K562 (cell line): ENCODE measurements around the gene MAST3. TPM values are rescaled to one million over a fixed set of nuclear protein-coding genes. Genes with fewer than 3 reads are reported as not detected.
A peak's percentile ranks its signal among the peaks of the same experiment; 100 is the strongest.

Source experiments
- ARID2 ChIP-seq: fragments of 450-650 bp; IDR thresholded peaks from 2 replicates; pipeline ENCODE4 v1.6.1; 2017; ENCODE audit warnings: antibody characterized with exemption, mild to moderate bottlenecking
- BRCA1 ChIP-seq, 2 experiments: fragments of 450-650 bp in 1 of 2; sonication (generic) in 1 of 2; formaldehyde crosslinking in 1 of 2; IDR thresholded peaks; 2 replicates each; pipeline versions ENCODE4 v1.5.0 to v1.6.1; 2017 to 2020; ENCODE audit warnings: mild to moderate bottlenecking in 1 of 2, missing genetic modification reagents in 1 of 2
- CBFB ChIP-seq: sonication (generic); formaldehyde crosslinking; IDR thresholded peaks from 2 replicates; pipeline ENCODE4 v1.4.0; 2020; ENCODE audit warnings: mild to moderate bottlenecking, missing genetic modification reagents
- ESRRA ChIP-seq: fragments of 450-650 bp; IDR thresholded peaks from 2 replicates; pipeline ENCODE4 v1.6.1; 2014; ENCODE audit warnings: low read depth, mild to moderate bottlenecking, moderate library complexity, borderline replicate concordance
- FOSL1 ChIP-seq: fragments of 200-800 bp; sonication (Bioruptor generic); conservative IDR thresholded peaks from 2 replicates; pipeline ENCODE4 v1.6.1; 2016; ENCODE audit warnings: missing genetic modification characterization, missing compliant biosample characterization
- GABPB1 ChIP-seq: sonication (generic); formaldehyde crosslinking; IDR thresholded peaks from 2 replicates; pipeline ENCODE4 v1.8.0; 2022; ENCODE audit warnings: mild to moderate bottlenecking, missing genetic modification reagents
- HDAC2 ChIP-seq: fragments of 450-650 bp; IDR thresholded peaks from 2 replicates; pipeline ENCODE4 v1.6.1; 2016; ENCODE audit warnings: mild to moderate bottlenecking
- KDM2B ChIP-seq: fragments of 250-450 bp; sonication (Bioruptor Pico); IDR thresholded peaks from 2 replicates; pipeline ENCODE4 v1.8.0; 2021; ENCODE audit warnings: mild to moderate bottlenecking, moderate library complexity
- KLF13 ChIP-seq: fragments of 450-650 bp; IDR thresholded peaks from 2 replicates; pipeline ENCODE4 v1.6.1; 2016; ENCODE audit warnings: missing genetic modification characterization, low read depth, mild to moderate bottlenecking, missing compliant biosample characterization, moderate library complexity, borderline replicate concordance
- NEUROD1 ChIP-seq: fragments of 150-350 bp; IDR thresholded peaks from 2 replicates; pipeline ENCODE4 v1.6.1; 2014; ENCODE audit warnings: borderline replicate concordance, low read length, low read depth; ENCODE audit not compliant: partially characterized antibody
- NONO ChIP-seq, 2 experiments: fragments of 200-400 bp in 1 of 2; fragments of 450-650 bp in 1 of 2; formaldehyde crosslinking in 1 of 2; IDR thresholded peaks; 2 replicates each; pipeline ENCODE4 v1.6.1; 2017; ENCODE audit warnings: low read depth in 2 of 2, mild to moderate bottlenecking in 2 of 2, moderate library complexity in 2 of 2, low read length in 1 of 2
- PRPF4 ChIP-seq: fragments of 200-400 bp; formaldehyde crosslinking; IDR thresholded peaks from one replicate; pipeline ENCODE4 v1.6.1; 2017; ENCODE audit warnings: low read length, low read depth, mild to moderate bottlenecking; ENCODE audit not compliant: insufficient read depth, poor library complexity, severe bottlenecking
- SMAD2 ChIP-seq: fragments of 150-350 bp; IDR thresholded peaks from 2 replicates; pipeline ENCODE4 v1.6.1; 2014; ENCODE audit warnings: low read depth, mild to moderate bottlenecking, low read length
- ZNF830 ChIP-seq: fragments of 250-450 bp; sonication (Bioruptor Pico); IDR thresholded peaks from 2 replicates; pipeline ENCODE4 v1.5.0; 2021; ENCODE audit warnings: mild to moderate bottlenecking
- polyA plus RNA-seq, 8 experiments: library from polyadenylated mRNA; depleted of rRNA in 4 of 8; stranded (reverse) in 5 of 8; unstranded in 3 of 8; fragments of >200 nt; fragmentation: Nextera tagmentation in 2 of 8; fragmentation: Illumina TruSeq in 1 of 8; extraction: Ambion mirVana in 2 of 8; extraction: Trizol in 1 of 8; gene quantifications; 2 replicates each; pipeline versions ENCODE4 v1.2.1 to v1.2.3, GENCODE V29; 2011 to 2014; ENCODE audit warnings: inconsistent platforms in 1 of 8, missing spikeins in 1 of 8
- total RNA-seq, 7 experiments: library from RNA; depleted of rRNA in 6 of 7; stranded (reverse); fragments of >200 nt in 6 of 7; fragmentation: Illumina TruSeq in 2 of 7; extraction: Trizol in 2 of 7; gene quantifications; 2 replicates each; pipeline versions ENCODE4 v1.2.1 to v1.2.3, GENCODE V29; 2011 to 2021; ENCODE audit warnings: low replicate concordance in 1 of 7
- TF ChIP-seq, protein P1 (sequence below): fragments of 450-650 bp; formaldehyde crosslinking; IDR thresholded peaks from 2 replicates; pipeline ENCODE4 v1.4.0; 2020; ENCODE audit warnings: mild to moderate bottlenecking, moderate library complexity
- TF ChIP-seq, protein P2 (sequence below): fragments of 250-450 bp; sonication (Bioruptor Pico); IDR thresholded peaks from 2 replicates; pipeline ENCODE4 v1.5.0; 2020; ENCODE audit warnings: mild to moderate bottlenecking, borderline replicate concordance
- TF ChIP-seq, protein P3 (sequence below): fragments of 250-450 bp; sonication (Bioruptor Pico); IDR thresholded peaks from 2 replicates; pipeline ENCODE4 v1.8.0; 2021; ENCODE audit warnings: moderate library complexity, mild to moderate bottlenecking, inconsistent platforms
- TF ChIP-seq, protein P4 (sequence below): fragments of 250-450 bp; sonication (Bioruptor Pico); IDR thresholded peaks from 2 replicates; pipeline ENCODE4 v1.5.0; 2021; ENCODE audit warnings: mild to moderate bottlenecking, moderate library complexity

Gene MAST3
- total and polyA plus RNA-seq, 9 of the 15 experiments (the other 6 are each of a cell fraction or from before 2014, with no cell fraction given): 0.94 to 9.9 (median 2.4) TPM

DNA sequence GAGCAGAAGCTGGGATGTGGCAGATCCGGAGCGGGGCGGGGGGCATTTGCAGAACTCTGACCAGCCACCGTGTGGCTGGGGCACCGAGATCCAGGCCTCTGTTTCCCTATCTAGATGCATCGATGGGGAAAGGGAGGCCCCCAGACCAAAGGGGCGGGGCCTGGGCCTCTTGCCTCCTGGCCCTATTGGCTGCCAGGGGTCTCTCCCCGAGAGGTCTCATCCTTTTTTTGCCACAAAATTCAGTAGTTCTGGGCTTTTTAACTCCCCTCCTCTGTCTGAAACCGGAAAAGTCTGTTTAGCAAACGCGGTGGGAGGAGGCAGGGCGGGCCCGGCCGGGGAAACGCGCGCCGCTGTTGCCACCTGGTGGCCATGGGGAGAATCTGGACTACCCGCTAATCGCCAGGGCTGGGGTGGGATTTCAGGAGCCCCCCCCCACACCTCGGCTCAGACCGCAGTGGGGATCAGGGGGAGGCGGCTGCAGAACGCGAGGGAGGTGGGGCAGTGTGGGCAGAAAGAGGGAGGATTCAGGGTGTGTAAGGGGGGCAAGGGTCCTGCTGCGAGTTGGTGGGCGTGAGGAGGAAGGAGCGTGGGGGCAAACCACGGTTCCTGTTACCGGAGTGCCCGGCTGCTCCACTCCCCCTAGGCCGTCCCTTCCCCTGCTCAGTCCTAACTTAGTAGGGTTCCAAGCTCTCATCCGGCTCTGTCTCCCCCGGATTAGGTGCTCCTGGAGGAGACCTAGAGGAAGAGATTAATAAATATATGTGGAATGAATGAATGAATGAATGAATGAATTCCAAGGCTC lies 39.2 kb upstream of the MAST3 start (continued):
- TF ChIP-seq, protein P1, sequence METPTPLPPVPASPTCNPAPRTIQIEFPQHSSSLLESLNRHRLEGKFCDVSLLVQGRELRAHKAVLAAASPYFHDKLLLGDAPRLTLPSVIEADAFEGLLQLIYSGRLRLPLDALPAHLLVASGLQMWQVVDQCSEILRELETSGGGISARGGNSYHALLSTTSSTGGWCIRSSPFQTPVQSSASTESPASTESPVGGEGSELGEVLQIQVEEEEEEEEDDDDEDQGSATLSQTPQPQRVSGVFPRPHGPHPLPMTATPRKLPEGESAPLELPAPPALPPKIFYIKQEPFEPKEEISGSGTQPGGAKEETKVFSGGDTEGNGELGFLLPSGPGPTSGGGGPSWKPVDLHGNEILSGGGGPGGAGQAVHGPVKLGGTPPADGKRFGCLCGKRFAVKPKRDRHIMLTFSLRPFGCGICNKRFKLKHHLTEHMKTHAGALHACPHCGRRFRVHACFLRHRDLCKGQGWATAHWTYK (CRISPR knock-in tag): 0 out of 2 replicates have a peak, but pooled peaks have one; percentile 9
- TF ChIP-seq, protein P2, sequence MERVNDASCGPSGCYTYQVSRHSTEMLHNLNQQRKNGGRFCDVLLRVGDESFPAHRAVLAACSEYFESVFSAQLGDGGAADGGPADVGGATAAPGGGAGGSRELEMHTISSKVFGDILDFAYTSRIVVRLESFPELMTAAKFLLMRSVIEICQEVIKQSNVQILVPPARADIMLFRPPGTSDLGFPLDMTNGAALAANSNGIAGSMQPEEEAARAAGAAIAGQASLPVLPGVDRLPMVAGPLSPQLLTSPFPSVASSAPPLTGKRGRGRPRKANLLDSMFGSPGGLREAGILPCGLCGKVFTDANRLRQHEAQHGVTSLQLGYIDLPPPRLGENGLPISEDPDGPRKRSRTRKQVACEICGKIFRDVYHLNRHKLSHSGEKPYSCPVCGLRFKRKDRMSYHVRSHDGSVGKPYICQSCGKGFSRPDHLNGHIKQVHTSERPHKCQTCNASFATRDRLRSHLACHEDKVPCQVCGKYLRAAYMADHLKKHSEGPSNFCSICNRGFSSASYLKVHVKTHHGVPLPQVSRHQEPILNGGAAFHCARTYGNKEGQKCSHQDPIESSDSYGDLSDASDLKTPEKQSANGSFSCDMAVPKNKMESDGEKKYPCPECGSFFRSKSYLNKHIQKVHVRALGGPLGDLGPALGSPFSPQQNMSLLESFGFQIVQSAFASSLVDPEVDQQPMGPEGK (CRISPR knock-in tag): no peak
- 0 out of 4 replicates have a peak, but pooled peaks of 1 of the 2 experiments have one; percentile 27 for TF ChIP-seq NONO (IDR thresholded peaks at IDR 0.05; ENCODE audit: low read depth in 2 of 2, low read length in 1 of 2)
- TF ChIP-seq, protein P3, sequence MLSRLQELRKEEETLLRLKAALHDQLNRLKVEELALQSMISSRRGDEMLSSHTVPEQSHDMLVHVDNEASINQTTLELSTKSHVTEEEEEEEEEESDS: no peak
- no peak for TF ChIP-seq ESRRA
- peak; percentile 48 for TF ChIP-seq NEUROD1
- TF ChIP-seq BRCA1 (IDR thresholded peaks at IDR 0.05): no peak
- no peak for TF ChIP-seq BRCA1 (CRISPR knock-in tag; IDR thresholded peaks at IDR 0.05)
- TF ChIP-seq, protein P4, sequence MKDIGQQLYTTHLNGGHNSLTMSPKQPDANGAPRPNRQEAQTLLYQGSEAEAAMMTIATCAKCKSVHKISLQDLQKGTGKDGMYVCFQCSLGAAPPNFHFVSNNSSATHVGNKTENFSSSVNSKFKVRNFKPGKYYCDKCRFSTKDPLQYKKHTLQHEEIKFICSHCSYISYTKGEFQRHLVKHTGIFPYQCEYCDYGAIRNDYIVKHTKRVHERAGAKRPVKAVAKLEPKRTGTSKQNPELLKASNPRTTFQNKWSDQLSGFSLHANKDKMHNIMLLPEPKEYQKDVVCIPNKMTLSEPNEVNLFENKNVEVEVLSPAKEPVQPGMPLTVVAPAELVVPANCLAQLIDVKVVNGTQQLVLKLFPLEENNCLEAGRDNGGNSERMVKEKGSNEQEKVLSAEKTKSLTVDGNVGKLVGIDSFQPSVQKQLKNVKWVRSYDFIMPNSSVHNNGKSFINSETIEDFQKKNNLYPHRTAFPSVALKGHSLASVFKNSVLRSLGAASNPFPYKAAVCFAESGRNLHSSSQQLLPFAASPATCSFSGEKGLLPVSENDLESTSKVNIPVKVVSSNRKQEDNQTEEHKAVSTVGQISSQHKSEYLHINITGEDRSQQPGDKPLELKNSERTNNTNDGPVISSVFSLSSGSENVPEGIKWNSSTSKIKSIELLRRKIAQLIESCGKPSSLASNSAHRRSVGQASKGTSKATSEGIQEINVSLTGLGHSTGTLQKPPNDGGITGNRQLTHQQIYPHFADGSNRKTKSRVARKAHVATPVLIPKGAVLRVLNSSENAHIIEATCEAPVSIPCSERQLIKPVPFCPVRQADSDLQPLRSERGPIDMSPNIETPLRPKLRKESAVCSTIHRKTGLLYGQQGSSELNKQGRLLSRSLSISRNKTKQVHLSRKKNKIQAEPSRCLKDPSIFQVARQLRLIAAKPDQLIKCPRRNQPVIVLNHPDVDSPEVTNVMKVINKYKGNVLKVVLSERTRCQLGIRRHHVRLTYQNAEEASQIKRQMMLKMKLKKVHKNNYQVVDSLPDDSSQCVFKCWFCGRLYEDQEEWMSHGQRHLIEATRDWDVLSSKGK (CRISPR knock-in tag): no peak
- no peak for TF ChIP-seq CBFB (CRISPR knock-in tag)
- no peak for TF ChIP-seq ZNF830 (CRISPR knock-in tag)
- no peak for TF ChIP-seq KDM2B (CRISPR knock-in tag)
- peak; percentile 55; the same call in 1 of the 2 replicates for TF ChIP-seq GABPB1 (CRISPR knock-in tag)
- peak; percentile 47; the same call in 1 of the 2 replicates for TF ChIP-seq HDAC2
- TF ChIP-seq PRPF4: no peak
- peak; percentile 94 for TF ChIP-seq ARID2
- no peak for TF ChIP-seq SMAD2
- TF ChIP-seq FOSL1: 0 out of 2 replicates have a peak, but pooled peaks have one; percentile 19
- no peak for TF ChIP-seq KLF13 (tag)
